ENCODE measurements around the gene ANKRD37.
"Not testable (repeated sequence)": the region's sequence is repeated elsewhere in the genome, so short reads cannot be mapped to it uniquely, and the experiment has no call there.

ANKRD37 gene, protein sequence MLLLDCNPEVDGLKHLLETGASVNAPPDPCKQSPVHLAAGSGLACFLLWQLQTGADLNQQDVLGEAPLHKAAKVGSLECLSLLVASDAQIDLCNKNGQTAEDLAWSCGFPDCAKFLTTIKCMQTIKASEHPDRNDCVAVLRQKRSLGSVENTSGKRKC

DNA sequence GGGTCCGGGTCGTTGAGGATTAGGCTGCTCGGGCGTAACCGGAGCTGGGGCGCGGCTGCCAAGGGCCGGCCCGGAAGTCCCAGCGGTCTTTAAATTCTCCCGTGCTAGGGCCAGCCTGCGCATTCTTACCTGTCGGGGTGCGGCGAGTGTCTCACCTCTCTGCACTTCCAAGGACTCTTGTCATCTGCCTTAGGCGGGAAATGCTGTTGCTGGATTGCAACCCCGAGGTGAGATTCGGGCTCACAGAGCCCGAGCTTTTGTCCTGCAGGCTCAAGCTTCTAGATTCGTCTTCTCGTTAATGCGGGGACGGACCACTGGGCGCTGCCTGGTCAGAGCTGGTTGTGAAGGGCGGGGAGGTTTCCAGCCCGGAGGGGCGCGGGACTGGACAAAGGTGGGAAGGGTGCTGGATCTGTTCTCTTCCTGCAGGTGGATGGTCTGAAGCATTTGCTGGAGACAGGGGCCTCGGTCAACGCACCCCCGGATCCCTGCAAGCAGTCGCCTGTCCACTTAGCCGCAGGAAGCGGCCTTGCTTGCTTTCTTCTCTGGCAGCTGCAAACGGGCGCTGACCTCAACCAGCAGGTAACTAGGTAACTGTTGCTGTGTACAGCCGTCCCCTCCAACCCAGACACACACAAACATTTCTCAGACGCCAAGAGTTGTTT lies at the start of gene ANKRD37:
Gene ANKRD37 (plus strand): TSS at position 118 of the 662 bp plus-strand sequence. CDS start 83 bp downstream, at position 201.
- no peak for DNase-seq

DNA sequence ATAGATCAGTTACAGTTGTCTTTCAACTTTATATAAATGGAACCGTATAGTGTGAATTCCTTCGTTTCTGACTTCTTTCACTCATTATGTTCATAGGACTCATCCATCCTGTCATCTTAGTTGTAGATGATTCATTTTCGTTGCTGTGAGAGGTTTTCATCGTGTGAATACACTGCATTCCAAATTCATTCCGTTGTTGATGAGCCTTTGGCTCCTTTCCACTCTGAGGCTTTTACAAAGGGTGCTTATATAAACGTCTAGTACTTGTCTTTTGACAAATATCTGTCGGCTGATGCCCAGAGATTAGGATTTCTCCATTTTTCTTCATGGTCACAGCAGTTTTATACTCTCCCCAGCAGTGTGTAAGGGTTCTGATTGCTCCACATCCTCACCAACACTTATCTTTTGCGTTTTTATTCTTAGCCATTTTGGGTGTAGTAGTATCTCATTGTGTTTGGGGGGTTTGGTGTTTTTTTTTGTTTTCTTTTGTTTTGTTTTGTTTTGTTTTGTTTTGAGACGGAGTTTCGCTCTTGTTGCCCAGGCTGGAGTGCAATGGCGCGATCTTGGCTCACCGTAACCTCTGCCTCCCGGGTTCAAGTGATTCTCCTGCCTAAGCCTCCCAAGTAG lies 49.6 kb upstream of the ANKRD37 start:
- no peak for DNase-seq

DNA sequence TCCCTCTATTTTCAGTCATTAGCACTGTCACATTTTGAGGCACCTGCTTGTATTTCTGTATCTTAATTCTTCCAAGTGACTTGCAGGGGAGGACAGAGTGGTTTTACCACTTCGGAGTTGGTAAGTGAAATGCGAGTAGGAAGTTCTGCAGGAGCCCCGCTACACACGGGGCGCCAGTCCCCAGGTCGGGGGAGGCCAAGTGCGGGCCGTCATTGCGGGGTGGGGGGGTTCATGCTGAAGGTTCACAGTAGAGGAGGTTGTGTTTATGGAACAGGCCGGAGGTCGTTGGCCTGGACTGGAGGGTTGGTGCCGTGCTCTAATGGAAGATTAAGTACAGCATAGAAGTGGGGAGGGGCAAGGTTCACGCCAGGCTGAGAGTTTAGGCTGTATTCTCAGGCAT lies 45.0 kb upstream of the ANKRD37 start:
- DNase-seq = no peak

DNA sequence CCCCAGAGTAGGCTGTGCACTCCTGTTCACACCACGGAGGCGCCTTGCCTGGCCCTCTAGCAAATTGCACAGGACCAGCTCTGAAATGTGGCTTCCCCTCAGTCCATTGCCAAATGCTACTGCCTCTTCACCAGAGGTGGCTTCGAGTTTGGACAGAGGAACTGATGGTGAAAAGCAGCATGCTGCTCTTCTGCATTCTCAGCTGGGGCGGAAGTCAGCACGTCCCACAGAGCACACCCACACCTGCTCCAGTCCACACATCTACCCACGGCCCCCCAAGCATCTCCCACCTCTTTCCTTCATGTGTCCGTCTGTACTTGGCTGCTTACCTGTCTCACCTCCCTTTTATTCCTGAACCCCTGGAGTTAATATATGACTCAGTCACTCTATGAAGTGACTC lies 44.4 kb upstream of the ANKRD37 start:
- no peak for DNase-seq

DNA sequence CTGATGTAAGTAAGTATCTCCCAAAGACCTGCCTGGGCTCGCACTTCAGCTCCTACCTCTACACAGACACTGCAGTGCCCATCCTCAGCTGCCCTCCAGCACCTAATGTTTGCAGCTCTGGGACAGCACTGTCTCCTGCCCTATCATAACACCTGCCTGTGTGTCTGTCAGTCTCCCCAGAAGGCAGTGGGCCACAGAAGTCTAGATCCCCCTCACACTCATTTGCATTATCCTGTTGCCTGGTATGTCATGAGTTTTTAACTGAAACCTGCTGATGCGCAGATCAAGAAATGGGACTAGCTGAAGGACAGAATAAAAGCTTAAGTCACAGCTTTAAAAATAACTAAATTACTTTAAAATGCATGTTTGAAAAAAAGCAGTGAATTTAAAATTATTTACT lies 43.9 kb upstream of the ANKRD37 start:
- no peak for DNase-seq

DNA sequence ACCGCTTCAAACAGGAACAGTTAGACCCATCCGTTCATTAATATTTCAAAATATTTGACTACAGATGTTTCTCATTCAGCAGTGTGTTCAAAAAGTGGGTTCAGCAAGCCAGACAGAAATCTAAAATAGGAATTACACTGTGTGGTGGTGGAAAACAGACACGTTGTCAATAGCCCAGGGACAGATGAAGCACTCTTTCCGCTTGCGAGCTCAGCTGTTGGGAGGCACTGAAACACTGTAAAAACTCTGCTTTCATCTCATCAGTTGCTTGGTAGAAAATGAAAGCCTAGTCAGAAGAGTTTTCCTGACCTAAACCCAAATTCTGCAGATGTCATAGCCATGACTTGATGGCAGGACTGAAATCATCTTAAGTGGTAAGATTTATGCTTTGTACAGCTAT lies 39.4 kb upstream of the ANKRD37 start:
- no peak for DNase-seq

DNA sequence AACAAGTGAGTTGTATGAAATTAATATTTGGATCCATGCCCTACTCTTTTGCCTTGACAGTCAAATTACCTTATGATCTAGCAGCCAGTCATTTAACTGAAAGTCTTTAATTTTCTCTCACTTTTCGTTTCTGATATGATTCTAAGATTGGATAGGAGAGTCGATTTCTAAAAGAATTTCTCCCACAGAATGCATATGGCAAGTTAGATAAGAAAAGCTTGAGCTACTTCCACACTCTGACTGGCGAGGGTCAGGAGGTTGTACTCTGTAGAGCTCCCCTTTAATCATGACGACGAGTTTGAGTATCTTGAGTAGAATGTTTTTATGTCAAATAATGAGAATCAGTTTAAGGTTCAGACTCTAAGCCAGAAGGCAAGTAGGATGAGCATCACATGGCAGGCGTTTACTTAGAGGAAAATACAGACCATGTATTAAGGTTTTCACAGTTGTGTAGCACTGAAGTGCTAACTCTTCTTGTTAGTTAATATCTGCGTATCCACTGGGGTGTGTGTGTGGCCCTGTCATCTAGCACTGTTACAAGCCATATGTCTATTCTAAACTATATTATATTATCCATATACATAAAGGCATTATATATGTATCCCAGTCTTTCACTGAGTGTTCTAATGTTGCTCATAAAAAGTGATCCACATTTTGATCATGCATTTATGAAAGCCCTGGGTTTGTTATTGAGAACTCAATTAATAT lies 38.8 kb upstream of the ANKRD37 start:
- DNase-seq = no peak

DNA sequence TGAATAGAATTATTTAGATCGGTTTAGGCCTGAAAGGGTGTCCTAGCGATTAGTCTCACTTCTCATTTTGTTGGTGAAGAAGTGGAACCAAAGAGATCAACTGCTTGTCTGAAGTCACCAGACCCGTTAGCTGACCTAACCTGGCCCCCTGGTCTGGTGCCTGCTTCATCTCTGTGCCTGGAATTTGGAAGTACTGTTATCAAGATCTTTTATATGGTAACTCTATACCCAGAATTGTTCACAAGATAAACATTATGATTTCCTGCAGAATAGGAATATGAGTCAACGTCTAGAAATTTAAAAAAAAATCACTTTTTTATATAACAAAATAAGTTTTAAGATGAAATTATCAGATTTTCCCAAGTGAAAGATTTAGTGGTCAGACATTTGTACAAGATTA lies 38.1 kb upstream of the ANKRD37 start:
- no peak for DNase-seq

DNA sequence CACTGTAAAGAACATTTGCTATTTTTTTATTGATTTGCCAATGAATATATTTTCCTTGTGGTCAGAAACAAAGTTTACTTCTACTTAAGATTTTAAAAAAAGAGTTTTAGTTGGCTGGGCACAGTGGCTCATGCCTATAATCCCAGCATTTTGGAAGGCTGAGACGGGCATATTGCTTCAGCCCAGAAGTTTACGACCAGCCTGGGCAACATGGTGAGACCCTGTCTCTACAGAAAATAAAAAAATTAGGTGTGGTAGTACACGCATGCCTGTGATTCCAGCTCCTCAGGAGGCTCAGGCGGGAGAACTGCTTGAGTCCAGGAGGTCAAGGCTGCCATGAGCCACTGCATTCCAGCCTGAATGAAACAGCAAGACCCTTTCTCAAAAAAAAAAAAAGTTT lies 37.7 kb upstream of the ANKRD37 start:
- DNase-seq = no peak

DNA sequence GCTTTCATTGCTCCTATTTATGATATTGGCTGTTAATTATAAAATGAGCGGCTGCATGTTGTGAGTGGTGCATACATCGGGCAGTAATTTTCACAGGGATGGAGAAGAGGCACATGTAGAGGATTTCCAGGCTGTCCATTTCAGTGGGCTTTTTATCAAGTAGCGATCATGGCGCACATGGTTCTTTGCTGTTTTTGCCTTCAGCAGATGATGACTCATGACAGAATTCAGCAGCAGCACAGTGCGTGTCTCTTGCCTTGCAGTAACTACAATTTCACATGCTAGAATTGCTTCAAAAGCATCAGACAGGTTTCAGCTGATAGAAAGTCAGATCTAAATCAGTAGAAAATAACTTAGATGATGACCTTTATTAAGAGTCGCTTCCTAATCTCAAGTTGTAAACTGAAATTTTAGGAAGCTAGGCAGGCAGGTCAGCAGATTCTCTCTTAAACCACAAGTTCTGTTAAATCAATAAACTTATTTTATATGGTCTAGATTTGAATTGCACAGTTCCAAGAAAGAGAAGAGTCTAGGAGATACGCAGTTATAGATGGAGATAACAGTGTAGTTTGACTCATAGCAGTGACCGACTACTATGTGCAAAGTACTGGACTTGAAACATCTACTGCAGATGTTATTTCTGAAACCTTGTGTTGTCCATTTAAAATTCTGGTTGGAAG lies 36.7 kb upstream of the ANKRD37 start:
- no peak for DNase-seq

DNA sequence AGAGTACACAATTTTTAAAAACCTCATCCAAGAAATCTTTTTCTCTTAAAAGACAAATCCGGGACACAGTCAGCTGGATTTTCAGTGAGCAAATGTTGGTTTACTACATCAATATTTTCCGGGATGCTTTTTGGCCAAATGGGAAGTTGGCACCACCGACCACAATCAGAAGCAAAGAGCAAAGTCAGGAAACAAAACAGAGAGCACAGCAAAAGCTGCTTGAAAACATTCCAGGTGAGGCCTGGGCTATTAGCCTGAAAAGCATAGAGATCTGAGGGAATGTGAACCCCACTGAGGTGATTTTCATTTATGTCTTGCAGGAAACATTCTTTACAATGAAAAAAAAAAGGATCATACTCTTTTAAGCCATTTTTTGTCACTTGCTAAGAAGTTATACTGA lies 34.8 kb upstream of the ANKRD37 start:
- DNase-seq = no peak

DNA sequence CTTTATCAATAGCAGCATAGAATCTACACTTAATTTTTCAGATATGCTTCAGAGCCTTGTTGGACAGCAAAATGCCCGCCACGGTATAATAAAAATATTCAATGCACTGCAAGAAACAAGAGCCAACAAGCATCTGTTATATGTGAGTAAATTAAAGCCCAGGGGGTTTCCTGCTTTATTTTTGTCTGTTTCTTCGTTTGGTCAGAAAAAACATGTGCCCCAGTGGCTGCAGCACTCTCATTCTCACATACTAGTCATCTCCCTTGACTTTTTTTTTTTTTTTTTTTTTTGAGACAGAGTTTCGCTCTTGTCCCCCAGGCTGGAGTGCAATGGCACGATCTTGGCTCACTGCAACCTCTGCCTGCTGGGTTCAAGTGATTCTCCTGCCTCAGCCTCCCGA lies 34.1 kb upstream of the ANKRD37 start:
- not testable (repeated sequence) for DNase-seq

DNA sequence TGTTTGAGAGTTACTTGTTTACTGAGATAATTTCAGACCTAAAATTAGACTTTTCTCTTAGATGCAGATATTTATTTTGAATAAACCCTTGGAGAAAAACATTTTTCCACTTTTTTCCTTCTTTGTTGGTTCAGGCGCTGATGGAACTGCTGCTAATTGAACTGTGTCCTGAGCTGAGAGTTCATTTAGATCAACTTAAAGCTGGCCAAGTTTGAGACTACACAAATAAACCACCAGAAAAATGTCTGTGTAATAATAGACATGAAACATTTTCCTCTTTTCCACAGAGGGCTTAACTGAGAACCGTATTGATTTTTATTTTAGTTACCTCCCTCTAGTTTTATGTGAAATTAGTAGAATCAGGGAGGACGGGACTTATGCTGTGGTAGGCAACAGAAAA lies 33.4 kb upstream of the ANKRD37 start:
- DNase-seq = no peak

DNA sequence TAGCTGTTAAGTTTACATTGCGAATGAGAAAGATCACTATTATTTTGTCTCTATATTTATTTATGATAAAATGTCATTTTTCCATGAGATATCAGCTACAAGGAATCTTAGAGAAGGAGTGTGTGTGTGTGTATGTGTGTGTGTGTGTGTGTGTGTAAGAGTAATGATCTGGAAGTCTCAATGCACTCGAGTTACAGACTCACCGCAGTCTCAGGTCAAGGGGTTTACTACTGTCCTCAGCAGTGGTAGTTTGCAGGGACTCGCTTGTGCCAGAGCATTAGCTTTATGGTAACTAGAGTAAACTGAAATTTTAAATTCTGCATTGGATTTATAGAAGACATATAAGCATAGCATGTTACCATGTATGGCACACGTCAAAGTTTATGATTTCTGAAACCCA lies 31.8 kb upstream of the ANKRD37 start:
- no peak for DNase-seq

DNA sequence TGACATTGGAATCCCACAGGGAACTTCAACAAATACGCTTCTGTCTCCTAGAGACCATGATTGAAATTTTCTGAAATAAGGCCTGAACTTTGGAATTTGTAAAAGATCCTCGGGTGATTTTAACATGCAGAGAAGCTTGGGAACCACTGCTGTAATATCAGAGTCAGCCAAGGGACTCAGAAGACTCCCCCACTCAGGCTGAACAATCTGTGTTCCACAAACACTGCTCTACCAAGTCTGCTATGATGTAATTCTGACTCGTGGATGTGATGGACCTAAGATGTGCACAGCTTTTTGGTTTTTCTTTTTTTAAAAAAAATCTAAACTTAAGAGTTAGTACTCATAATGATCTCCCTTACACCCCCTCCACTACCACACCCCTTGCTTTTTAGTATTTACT lies 26.9 kb upstream of the ANKRD37 start:
- no peak for DNase-seq

DNA sequence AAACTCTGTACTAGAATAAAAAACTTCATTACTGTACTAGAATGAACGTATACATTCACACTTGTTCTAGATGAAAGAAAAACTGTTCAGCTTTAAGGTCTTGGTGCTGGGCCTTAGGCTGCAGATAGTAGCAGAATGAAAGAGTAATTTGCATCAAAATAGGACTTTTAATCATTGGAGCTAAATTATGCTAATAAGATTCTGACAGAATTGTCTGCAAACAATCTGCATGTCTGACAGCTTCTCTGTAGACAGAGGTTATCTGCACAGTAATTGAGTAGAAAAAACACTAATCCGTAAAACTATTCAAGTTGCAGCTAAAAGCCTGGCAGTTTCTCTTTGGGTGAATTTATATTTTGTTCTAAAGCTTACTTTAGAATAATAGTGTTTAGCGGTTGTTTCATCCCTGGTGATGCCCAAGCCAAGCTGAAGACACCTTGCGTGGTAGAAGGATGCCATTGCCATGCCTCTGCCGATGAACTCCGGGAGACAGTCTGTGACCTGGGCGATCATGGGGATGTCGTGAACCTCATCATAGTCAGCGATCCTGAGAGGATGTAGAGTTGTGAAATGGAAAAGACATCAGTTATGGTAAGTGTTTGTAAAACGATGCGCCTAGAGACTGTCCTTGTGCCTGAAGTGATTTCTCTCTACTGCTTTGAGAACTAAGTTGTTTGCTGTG lies 26.2 kb upstream of the ANKRD37 start:
- no peak for DNase-seq

DNA sequence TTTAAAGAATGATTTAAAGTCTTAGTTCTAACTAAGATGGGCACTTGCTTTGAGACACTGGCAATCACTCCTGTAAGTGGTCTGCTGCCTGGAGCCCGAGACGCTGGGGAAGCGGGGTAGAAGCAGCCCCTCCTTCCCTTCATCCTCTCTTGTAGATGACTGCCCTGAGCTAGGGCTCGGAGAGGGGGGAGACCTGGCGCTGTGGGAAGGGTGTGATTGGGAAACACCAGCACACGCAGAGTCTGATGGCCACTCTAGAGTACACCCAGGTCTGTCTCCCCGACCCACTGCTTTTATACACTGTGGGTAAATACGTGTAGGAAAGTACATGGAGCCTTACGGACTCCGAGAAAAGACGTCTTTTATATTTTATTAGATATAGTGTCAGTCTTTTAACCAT lies 24.9 kb upstream of the ANKRD37 start:
- DNase-seq = no peak

DNA sequence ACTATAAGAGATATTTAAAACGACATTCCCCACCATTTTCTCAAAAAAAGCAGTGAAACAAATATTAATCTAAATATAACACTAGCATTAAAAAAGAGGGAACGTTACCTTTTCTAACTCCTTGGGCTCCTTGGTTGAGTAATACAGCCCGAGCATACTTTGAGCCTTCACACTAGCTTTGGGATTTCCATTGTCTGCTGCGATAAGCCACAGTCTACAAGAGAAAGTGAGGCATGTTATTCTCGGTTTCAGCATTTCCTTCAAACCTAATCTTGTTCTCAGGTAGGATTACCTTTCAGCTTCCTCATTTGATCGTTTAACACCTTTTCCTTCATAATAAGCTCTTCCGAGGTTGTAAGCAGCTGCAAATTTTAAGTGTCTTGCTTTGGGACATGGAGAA lies 22.6 kb upstream of the ANKRD37 start:
- DNase-seq = no peak

DNA sequence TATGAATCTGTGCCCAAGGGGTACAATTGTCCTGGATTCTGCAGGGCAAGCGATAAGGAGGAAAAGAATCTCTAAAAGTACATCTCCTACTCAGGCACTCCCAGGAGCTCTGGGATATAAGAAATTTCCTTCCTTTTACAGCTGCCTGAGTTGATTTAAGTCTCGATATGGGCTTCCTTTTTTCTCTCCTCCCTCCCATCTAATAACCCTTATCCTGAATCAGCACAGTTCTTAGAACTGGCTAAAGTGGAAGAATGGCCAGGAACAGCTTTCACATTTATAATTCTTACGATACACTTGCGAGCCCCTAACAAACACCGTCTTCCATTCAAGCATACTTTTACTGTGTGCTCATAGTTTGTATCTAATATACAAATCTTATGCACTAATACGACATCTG lies 22.1 kb upstream of the ANKRD37 start:
- no peak for DNase-seq

DNA sequence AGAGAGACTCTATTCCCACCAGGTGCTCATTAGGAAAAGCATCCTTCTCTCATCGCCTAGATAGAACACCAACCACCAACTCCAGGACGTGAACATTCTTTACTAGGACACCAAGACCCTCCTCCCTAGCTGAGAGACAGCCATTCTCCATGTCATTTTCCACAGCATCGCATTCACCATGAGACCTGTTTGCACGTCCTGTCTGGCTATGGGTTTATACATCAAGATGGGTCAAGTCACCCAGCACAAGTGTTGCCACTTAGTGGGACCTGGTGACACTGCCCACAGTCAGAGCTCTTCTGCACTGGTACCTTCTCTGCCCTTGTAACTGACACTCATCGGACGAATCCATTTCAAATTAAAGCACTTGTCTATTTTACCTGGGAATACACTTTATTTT lies 18.4 kb upstream of the ANKRD37 start:
- DNase-seq = no peak

DNA sequence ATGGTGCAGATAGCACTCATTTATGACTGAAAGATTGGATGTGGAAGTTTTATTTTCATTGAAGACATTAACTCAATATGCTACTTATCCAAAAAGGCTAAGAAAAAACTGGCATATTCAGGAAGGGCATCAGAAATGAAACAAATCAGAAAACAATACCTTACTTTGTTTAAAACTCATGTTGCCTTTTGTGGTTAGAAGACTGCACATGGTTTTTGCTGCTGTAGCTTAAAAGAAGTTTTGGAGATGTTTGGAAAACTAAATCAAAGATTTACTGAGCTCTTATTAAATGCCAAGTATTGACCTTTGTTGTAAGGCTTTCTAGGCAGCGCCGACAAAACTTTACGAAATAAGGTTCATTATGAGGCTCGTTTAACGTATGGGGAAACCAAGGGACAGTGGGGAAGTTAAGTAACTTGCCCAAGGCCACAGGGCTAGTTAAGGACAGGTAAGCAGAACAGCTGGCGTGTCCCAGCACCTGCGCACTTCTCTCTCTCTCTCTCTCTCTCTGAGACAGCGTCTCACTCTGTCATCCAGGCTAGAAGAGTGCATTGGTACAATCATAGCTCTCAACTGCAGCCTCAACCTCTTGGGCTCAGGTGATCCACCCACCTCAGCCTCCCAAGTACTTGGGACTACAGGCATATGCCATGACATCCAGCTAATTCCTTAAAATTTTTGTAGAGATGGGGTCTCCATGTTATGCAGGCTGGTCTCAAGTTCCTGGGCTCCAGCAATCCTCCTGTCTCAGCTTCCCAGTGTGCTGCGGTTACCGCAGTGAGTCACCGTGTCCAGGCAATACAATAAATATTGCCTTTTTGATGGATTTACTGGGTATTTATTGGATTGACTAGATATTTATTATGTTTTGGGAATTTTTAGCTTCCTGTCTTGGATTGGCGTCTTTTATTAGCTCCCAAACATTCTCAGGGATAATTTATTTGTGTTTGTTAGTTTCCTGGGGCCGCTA lies 17.0 kb upstream of the ANKRD37 start:
- no peak for DNase-seq

DNA sequence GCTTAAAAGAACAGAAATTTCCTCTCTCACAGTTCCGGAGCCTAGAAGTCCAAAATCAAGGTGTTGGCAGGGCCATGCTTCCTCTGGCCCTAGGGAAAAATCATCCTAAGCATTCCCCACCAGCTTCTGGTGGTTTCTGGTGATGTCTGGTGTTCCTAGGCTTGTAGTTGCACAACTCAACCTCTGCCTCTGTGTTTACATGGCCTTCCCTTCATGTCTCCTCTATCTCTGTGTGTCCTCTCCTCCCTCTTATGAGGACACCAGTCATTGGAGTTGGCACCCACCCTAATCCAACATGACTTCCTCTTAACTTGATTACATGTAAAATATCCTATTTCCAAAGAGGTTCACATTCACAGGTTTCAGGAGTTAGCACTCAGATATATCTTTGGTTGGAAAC lies 16.3 kb upstream of the ANKRD37 start:
- no peak for DNase-seq
